HAP-1 (cell line): ENCODE data around the gene ASS1.

Experiments used
- DNase-seq, 2 experiments: peaks; one replicate each; pipeline ENCODE4 v3.0.0-alpha.2; 2016 to 2020; ENCODE audit warnings: low spot score in 2 of 2
- H3K27me3 ChIP-seq: fragments of 250-450 bp; sonication (Bioruptor Pico); 2 replicates; pipeline ENCODE4 v1.5.1; 2020; ENCODE audit warnings: low read depth, mild to moderate bottlenecking, moderate library complexity
- H3K36me3 ChIP-seq: fragments of 250-450 bp; sonication (Bioruptor Pico); replicated peaks from 2 replicates; pipeline ENCODE4 v1.5.1; 2020; ENCODE audit warnings: mild to moderate bottlenecking
- H3K4me1 ChIP-seq: fragments of 250-450 bp; sonication (Bioruptor Pico); 2 replicates; pipeline ENCODE4 v1.5.1; 2020; ENCODE audit warnings: mild to moderate bottlenecking
- H3K4me3 ChIP-seq: fragments of 250-450 bp; sonication (Bioruptor Pico); 2 replicates; pipeline ENCODE4 v1.5.1; 2020; ENCODE audit warnings: mild to moderate bottlenecking, moderate library complexity
- H3K9me3 ChIP-seq: fragments of 250-450 bp; sonication (Bioruptor Pico); 2 replicates; pipeline ENCODE4 v1.5.1; 2020; ENCODE audit warnings: mild to moderate bottlenecking, moderate library complexity
- in situ Hi-C: fragments of 300-500 bp; cut with MboI; formaldehyde crosslinking; loops from 3 replicates; pipeline ENCODE4 v1.14.3; 2020; ENCODE audit warnings: low sequenced_read_pairs, inconsistent platforms, mixed read lengths

The ASS1 gene

DNA sequence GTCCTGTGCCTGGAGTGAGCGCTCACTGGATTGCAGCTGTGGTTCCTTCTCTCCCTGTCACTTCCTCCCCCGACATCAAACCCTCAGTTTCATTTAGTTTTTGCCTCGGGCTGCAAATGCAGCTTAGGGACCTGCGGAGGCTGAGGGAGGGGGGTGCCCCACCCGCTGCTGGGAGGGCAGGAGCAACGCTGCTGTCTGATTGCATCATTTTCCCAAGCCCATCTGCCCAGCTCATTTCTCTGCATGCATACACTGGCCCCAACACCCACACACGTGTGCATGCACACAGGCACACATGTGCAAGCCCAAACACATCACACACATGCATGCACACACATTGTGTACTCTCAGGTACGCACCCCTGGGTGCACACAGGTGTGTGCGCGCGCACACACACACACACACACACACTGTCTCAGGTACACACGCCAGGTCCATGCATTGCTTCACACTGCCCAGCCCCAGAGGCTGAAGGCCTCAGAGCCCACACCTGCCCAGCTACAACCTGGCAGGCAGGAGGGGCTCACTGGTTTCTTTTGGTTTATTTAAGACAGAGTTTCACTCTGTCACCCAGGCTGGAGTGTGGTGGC is 3.4 kb downstream of the ASS1 start:
- Histone ChIP-seq H3K27me3 (no peaks in the 10 kb centered on the region), H3K36me3 (0 out of 2 replicates have a peak, but pooled peaks cover 3% of the 10 kb centered on the region), H3K4me3 (no peak overlapping the region), H3K9me3 (no peaks in the 10 kb centered on the region), H3K4me1 (peaks cover 46% of the 10 kb centered on the region)
- in situ Hi-C loops, result no loop called here
- DNase-seq, result peak in 1 of 2 experiments; percentile 70

DNA sequence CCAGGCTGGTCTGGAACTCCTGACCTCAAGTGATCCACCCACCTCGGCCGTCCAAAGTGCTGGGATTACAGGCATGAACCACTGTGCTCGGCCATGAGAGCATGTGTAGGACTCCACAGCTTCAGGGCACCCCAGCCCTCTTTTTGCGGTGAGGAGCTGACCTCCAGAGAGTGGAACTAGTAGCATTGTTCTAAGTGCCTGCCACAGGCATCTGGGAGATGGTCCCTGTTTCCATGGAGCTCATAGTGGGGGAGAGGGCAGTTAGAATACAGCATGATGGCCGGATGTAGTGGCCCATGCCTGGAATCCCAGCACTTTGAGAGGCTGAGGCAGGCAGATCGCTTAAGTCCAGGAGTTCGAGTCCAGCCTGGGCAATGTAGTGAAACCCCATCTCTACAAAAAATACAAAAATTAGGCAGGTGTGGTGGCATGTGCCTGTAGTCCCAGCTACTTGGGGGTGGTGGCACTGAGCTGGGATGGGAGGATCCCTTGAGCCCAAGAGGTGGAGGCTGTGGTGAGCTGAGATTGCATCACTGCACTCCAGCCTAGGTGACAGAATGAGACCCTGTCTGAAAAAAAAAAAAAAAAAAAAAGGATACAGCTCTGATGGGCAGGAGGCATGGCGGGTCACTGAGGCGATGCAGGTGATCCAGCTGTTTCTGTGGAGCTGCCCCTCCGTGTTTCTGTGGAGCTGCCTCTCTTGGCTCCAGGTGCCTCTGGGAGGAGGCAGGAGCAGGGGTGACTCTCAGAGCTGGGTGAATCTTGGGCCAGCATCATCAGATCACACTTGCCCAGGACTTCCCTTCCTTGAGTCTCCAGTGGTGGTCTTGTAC is 4.2 kb downstream of the ASS1 start:
- no peak overlapping the region for H3K4me3 ChIP-seq
- no peaks in the 10 kb centered on the region for H3K9me3 ChIP-seq
- in situ Hi-C loops, result no loop called here
- H3K4me1 ChIP-seq, result peaks cover 46% of the 10 kb centered on the region
- H3K36me3 ChIP-seq, result 0 out of 2 replicates have a peak, but pooled peaks cover 3% of the 10 kb centered on the region
- DNase-seq, result no peak
- H3K27me3 ChIP-seq, result no peaks in the 10 kb centered on the region

DNA sequence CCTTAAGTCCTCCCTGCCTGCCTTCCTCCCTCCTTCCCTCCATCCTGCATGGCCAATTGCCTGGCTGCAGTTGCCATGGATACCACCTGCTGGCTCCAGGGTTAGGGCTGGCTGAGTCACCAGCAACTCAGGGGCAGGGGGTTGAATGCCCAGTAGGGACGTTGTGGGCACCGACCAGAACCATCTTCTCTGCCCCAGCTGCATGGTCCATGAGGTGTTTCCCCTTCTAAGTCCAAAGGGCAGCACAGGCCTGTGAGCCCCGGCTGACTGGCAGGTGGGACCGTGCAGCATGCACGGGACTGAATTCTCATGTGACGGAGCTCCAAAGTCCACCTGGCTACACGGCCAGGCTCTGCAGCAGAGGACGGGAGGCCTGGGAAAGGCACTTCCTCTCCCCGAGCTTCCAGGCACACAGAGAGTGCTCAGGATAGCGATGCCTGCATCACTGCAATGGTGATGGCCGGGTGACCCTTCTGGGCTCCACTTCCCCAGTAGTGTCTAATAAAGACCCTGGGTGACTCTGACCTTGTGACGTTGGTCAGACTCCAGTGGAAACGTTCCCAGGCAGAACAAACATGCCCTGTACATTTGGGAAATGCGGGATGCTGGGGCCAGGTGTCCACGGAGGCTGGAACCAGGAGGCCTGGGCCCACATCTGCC is 5.7 kb downstream of the ASS1 start:
- in situ Hi-C loops, result loop anchor here (5.0 kb wide), 1 partner anchor 237 kb away; no protein-coding TSS in a partner anchor
- peaks cover 44% of the 10 kb centered on the region for H3K4me1 ChIP-seq

DNA sequence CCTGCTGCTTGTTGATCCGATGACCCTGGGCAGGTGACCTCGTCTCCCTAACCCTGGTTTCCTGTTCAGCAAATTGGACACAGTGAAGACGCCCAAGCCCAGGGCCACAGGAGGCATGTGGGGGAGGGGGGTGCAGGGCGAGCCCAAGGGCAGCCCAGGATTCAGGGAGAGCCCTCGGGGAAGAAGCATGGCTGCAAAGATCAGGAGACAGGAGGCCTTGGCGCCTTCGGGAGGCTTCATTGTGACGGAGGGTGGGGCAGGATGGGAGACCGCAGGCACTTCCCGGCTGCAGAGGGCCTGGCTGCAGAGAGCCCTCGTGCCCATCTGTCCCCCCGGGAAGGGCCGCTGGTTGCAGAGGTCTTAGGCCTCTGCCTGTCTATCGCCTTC is 6.2 kb downstream of the ASS1 start:
- in situ Hi-C loops, result loop anchor here (5.0 kb wide), 1 partner anchor 236 kb away; no protein-coding TSS in a partner anchor
- H3K4me3 ChIP-seq, result no peak overlapping the region
- H3K36me3 ChIP-seq, result 0 out of 2 replicates have a peak, but pooled peaks cover 3% of the 10 kb centered on the region
- no peaks in the 10 kb centered on the region for H3K27me3 ChIP-seq
- DNase-seq, result no peak
- H3K9me3 ChIP-seq, result no peaks in the 10 kb centered on the region
- H3K4me1 ChIP-seq, result peaks cover 39% of the 10 kb centered on the region

More for the DNA sequence above, 5.7 kb downstream of the ASS1 start:
- Histone ChIP-seq H3K36me3 (0 out of 2 replicates have a peak, but pooled peaks cover 3% of the 10 kb centered on the region), H3K27me3 (no peaks in the 10 kb centered on the region), H3K9me3 (no peaks in the 10 kb centered on the region), H3K4me3 (no peak overlapping the region)
- DNase-seq, result no peak

DNA sequence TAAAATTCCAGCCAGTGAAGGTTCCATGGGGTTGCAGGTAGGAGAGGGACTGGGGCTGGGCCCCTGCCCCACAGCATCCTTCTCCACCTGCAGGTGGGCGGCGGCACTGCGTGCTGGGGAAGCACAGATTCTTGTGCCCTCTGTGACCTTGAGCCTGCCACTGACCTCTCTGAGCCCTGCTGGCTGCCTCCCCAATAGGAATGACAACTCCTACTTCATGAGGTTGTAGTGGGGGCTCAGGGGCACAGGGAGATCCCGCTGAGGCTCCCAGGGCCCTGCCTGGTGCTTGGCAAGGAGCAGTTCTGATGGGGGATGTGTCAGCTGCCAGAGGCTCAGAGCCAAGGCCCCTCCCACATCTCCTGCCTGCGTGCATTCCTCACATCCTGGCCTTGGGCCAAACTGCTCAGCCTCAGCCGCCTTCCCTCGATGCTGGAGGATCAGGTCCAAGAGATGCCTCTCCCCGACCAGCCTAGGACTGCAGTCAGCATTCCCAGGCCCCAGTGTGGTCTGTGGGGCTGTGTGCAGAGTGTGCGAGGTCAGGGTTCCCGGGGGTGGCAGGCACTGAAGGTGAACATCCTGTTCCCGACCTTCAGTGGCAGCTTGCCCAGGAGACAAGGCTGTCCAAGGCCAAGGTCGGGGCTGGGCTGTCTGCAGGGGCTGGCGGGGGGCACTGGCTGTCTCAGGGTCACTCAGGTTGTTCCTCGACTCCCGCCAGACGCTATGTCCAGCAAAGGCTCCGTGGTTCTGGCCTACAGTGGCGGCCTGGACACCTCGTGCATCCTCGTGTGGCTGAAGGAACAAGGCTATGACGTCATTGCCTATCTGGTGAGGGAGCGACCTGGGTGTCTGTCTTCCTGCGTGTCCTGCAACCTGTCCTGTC is 7.0 kb downstream of the ASS1 start:
- DNase-seq, result peak; percentile 73 to 90
- Histone ChIP-seq H3K27me3 (no peaks in the 10 kb centered on the region), H3K9me3 (no peaks in the 10 kb centered on the region), H3K36me3 (0 out of 2 replicates have a peak, but pooled peaks cover 3% of the 10 kb centered on the region), H3K4me3 (no peak overlapping the region), H3K4me1 (peaks cover 32% of the 10 kb centered on the region)
- in situ Hi-C loops, result loop anchor here (5.0 kb wide), 1 partner anchor 236 kb away; no protein-coding TSS in a partner anchor

DNA sequence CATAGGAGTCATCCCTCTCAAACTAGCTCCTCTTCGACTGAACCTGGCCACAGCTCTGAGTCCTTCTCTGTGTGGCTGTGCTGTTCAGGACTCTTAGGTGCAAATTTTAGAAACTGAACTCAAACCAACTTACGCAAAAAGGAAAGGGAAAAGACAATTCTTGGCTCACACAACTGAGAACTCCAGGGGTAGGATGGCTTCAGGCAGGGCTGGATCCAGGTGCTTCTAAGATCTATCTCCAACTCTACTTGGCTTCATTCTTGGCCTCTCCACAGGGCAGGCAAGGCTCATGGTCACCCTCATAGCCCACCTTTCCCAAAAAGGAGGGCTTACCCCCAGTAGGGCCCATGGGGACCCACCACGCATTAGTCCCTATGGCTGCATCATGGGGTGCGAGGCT is 8.1 kb downstream of the ASS1 start:
- Histone ChIP-seq H3K36me3 (0 out of 2 replicates have a peak, but pooled peaks cover 3% of the 10 kb centered on the region), H3K4me1 (peaks cover 21% of the 10 kb centered on the region), H3K9me3 (no peaks in the 10 kb centered on the region), H3K27me3 (no peaks in the 10 kb centered on the region), H3K4me3 (no peak overlapping the region)
- DNase-seq, result no peak
- in situ Hi-C loops, result loop anchor here (5.0 kb wide), 1 partner anchor 234 kb away; no protein-coding TSS in a partner anchor

DNA sequence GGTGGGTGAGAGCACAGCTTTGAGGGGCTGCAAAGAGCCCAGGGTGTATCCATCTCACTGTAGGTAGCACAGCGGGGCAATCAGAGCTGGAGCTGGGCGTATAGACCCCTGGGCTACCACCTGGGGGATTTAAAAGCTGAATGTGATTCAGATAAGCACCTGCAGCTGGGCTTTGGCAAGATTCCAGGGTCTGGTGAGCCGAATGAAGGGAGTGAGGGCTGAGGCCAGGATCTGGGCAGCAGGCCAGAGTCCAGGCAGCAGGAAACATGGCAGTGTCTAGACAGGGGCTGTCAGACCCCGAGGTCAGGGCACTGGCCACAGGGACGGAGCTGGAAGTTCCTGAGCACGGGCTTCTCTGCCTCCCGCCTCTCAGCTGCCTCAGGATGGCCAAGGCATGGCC is 8.7 kb downstream of the ASS1 start:
- in situ Hi-C loops, result loop anchor here (5.0 kb wide), 1 partner anchor 234 kb away; no protein-coding TSS in a partner anchor
- H3K4me3 ChIP-seq, result no peak overlapping the region
- H3K9me3 ChIP-seq, result no peaks in the 10 kb centered on the region
- no peaks in the 10 kb centered on the region for H3K36me3 ChIP-seq
- no peaks in the 10 kb centered on the region for H3K27me3 ChIP-seq
- DNase-seq, result no peak
- H3K4me1 ChIP-seq, result peaks cover 15% of the 10 kb centered on the region

DNA sequence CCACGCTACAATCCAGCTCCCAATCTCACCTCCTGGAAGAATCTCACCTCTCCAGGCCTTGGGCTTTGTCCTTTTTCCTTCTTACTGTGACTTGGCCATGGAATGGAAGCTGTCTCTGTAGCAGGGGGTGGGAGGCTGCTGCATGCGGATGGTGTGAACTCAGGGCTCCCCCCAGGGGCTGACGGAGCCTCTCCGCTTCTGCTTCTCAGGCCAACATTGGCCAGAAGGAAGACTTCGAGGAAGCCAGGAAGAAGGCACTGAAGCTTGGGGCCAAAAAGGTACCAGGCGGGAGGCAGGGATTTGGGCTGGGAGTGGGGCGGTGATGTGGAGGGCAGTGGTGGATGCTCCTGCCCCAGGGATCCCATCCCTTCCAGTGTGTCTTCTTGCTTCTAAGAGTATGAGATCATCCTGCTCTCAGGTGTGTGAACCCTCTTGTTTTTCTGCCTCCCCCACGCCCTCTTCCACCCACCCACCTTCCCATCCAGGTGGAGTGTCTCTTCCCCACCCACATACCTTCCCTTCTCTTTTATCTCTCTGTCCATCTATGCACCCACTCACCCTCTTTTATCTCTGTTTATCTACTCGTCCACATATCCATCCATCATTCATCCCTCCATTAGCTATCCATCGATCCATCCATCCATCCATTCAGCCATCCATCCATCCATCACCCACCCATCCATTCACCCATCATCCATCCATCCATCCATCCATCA is 9.5 kb downstream of the ASS1 start:
- H3K4me3 ChIP-seq, result no peak overlapping the region
- peaks cover 12% of the 10 kb centered on the region for H3K4me1 ChIP-seq
- in situ Hi-C loops, result loop anchor here (5.0 kb wide), 1 partner anchor 233 kb away; no protein-coding TSS in a partner anchor
- H3K27me3 ChIP-seq, result no peaks in the 10 kb centered on the region
- H3K36me3 ChIP-seq, result no peaks in the 10 kb centered on the region
- DNase-seq, result no peak
- H3K9me3 ChIP-seq, result no peaks in the 10 kb centered on the region

DNA sequence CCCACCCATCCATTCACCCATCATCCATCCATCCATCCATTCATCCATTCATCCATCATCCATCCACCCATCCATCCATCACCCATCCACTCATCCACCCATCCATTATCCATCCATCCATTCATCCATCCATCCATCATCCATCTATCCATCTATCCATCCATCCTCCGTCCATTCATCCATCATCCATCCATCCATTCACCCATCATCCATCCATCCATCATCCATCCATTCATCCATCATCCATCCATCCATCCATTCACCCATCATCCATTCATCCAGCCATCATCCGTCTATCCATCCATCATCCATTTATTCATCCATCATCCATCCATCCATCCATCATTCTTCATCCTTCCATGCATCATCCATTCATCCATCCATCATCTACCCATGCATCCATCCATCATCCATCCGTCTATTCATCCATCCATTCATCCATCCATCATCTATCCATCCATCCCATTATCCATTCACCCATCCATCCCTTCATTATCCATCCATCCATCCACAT is 10.1 kb downstream of the ASS1 start:
- in situ Hi-C loops, result loop anchor here (5.0 kb wide), 1 partner anchor 232 kb away; no protein-coding TSS in a partner anchor
- peaks cover 12% of the 10 kb centered on the region for H3K4me1 ChIP-seq
- no peaks in the 10 kb centered on the region for H3K36me3 ChIP-seq
- H3K4me3 ChIP-seq, result no peak overlapping the region
- no peak for DNase-seq
- H3K27me3 ChIP-seq, result no peaks in the 10 kb centered on the region
- H3K9me3 ChIP-seq, result no peaks in the 10 kb centered on the region

DNA sequence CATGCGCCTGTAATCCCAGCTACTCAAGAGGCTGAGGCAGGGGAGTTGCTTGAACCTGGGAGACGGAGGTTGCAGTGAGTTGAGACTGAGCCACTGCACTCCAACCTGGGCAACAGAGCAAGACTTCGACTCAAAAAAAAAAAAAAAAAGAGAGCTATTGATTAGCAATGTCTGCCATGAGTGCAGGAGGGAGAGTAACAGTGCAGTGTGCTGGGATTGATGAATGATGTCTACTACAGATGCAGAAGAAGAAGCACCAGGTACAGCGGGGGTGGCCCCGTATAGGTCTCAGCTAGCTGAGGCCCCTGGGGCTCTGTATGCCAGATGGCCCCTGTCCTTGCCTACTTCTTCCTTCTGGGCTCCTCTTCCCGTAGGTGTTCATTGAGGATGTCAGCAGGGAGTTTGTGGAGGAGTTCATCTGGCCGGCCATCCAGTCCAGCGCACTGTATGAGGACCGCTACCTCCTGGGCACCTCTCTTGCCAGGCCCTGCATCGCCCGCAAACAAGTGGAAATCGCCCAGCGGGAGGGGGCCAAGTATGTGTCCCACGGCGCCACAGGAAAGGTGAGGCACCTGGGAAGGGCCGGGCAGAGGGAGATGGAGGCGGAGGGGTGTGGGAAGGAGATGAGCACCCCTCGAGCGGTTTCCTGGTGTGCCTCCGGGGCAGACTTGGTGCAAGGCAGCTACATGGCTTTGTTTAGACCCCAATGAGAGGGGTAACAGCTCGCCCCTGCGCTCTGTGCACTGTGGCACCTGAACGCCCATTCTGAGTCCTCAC is 13.5 kb downstream of the ASS1 start:
- in situ Hi-C loops, result no loop called here
- no peaks in the 10 kb centered on the region for H3K36me3 ChIP-seq

DNA sequence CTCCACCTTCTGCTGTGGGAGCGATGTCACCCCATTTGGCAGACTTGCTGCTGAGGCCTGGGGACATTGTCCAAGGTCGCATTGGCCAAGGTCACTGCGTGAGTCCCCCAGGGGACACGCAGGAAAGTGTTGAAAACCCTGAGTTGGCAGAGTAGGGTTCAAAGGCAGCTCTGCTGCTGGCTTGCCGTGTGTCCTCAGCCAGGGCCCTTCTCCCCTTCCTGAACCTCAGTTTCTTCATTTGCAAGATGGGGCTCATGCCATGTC is 14.0 kb downstream of the ASS1 start:
- Histone ChIP-seq H3K4me1 (no peaks in the 10 kb centered on the region), H3K4me3 (no peak overlapping the region), H3K36me3 (no peaks in the 10 kb centered on the region), H3K27me3 (no peaks in the 10 kb centered on the region), H3K9me3 (no peaks in the 10 kb centered on the region)
- in situ Hi-C loops, result no loop called here
- DNase-seq, result no peak

More for the DNA sequence above, 13.5 kb downstream of the ASS1 start:
- Histone ChIP-seq H3K27me3 (no peaks in the 10 kb centered on the region), H3K9me3 (no peaks in the 10 kb centered on the region), H3K4me1 (no peaks in the 10 kb centered on the region), H3K4me3 (no peak overlapping the region)
- DNase-seq, result no peak

DNA sequence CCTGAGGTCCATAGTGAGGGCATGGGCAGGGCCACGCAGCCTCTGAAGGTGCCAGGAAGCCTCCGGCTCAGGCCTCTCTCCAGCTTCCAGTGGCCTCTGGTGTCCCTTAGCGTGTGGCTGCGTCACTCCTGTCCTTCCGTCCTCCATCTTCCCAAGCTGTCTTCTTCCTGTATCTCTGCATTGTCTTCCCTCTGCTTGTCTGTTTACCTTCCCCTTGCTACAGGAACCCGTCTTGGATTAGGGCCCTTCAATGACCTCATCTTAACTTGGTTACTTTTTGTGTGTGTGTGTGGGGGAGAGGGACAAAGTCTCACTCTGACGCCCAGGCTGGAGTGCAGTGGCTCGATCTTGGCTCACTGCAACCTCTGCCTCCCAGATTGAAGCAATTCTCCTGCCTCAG is 14.4 kb downstream of the ASS1 start:
- in situ Hi-C loops, result no loop called here
- H3K36me3 ChIP-seq, result no peaks in the 10 kb centered on the region
- DNase-seq, result no peak
- H3K4me1 ChIP-seq, result no peaks in the 10 kb centered on the region
- H3K27me3 ChIP-seq, result no peaks in the 10 kb centered on the region
- no peaks in the 10 kb centered on the region for H3K9me3 ChIP-seq
- H3K4me3 ChIP-seq, result no peak overlapping the region
